Heart left ventricle (tissue), 13 donors: Measurements from ENCODE around the gene EXOC4.

Source experiments
- CTCF ChIP-seq, 12 donors: fragments of 200-600 bp; sonication (generic) in 4 of 12; IDR thresholded peaks; one replicate each; pipeline versions ENCODE4 v1.5.0 to v1.8.0; 2018 to 2022; ENCODE audit warnings: antibody characterized with exemption in 12 of 12, mild to moderate bottlenecking in 5 of 12
- POLR2A ChIP-seq, 2 donors: fragments of 450-650 bp; IDR thresholded peaks; one replicate each; pipeline ENCODE4 v1.6.1; 2017; ENCODE audit warnings: antibody characterized with exemption in 2 of 2, mild to moderate bottlenecking in 2 of 2, moderate library complexity in 2 of 2
- donor health status: ischemic (EF 13 %, LVEDD 7.1; RV severe dilation, severe dysfunction).
- donor health status: DM: no; HTN: yes; CAD: no.
- donor health status: DM: no; HTN: no; CAD: no.
- donor health status: ischemic (EF 25% LVEDD 6.9; RV normal size, moderate dysfunction).
- donor health status: ischemic (EF 25% LVEDD 5.7; RV mildly dilated, moderate dysfunction).
- donor health status: ischemic (EF 35%, LVEDD 5.7; RV mildly dilated, moderate dysfunction).
- donor health status: nonischemic (EF 11% LVEDD 7.7; RV severe dilation, severe dysfunction).
- donor health status: DM: yes; HTN: yes; CAD: no.
- donor health status: PGD.
- donor health status: ischemic (EF 29% LVEDD 5.4; RV normal size, mild dysfunction).
- donor health status: nonischemic (EF 23%, LVEDD 6.1; RV moderate dilation, normal function).

DNA sequence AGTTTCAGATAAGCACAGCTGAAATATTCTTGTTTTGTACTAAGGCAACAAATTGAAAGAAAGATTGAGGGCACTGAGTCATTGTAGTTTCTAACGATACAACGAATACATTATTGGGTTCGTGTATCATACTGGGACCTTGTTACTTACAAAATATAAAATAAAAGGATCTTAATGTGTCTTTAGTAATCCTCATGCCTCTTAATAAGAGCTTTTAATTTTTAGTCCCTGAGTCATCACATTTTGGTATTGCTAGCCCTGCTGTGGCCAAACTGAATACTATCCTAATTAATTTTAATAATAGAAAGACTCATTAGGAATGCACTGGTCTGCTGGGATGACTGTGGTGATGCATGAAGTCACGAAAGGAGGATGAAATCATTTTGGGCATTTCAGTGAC lies 309.7 kb downstream of the EXOC4 start:
- no peak for TF ChIP-seq CTCF (IDR thresholded peaks at IDR 0.05)
- TF ChIP-seq POLR2A (IDR thresholded peaks at IDR 0.05) = no peak
